Measurements from ENCODE around the gene C1orf159. TPM values are rescaled to one million over a fixed set of nuclear protein-coding genes. Genes with fewer than 3 reads are reported as not detected.

The C1orf159 gene
- total RNA-seq, 4 donors from 2014 or later: 14.0 to 32.0 (median 22.7) TPM

- peaks cover 0 to 14% (median 9%) of the 10 kb centered on the region in 4 donors for H3K4me1 ChIP-seq
- DNase-seq: peak in 1 of 3 donors; percentile 30
- no peak overlapping the region for H3K4me3 ChIP-seq
- no peak overlapping the region for H3K27ac ChIP-seq
- TF ChIP-seq CTCF (IDR thresholded peaks at IDR 0.05): no peak
- TF ChIP-seq POLR2A (IDR thresholded peaks at IDR 0.05): no peak
- H3K36me3 ChIP-seq: no peaks in the 10 kb centered on the region
- no peaks in the 10 kb centered on the region for H3K27me3 ChIP-seq
- no peaks in the 10 kb centered on the region for H3K9me3 ChIP-seq
Measured at GRCh38 chr1:1082776-1083415, 33.0 kb downstream of the C1orf159 start.

GRCh38 chr1:1082239-1082775 is 33.6 kb downstream of the C1orf159 start:
- TF ChIP-seq CTCF (IDR thresholded peaks at IDR 0.05) (no peak), POLR2A (IDR thresholded peaks at IDR 0.05) (no peak)
- Histone ChIP-seq H3K9me3 (no peaks in the 10 kb centered on the region), H3K27me3 (no peaks in the 10 kb centered on the region), H3K36me3 (no peaks in the 10 kb centered on the region), H3K27ac (no peak overlapping the region), H3K4me3 (no peak overlapping the region), H3K4me1 (peaks cover 0 to 14% (median 9%) of the 10 kb centered on the region in 4 donors)
- peak in 2 of 3 donors; percentile 39 to 42 for DNase-seq

GRCh38 chr1:1081311-1082238 is 34.3 kb downstream of the C1orf159 start:
- Histone ChIP-seq H3K4me1 (peaks cover 0 to 14% (median 9%) of the 10 kb centered on the region in 4 donors), H3K9me3 (no peaks in the 10 kb centered on the region), H3K4me3 (no peak overlapping the region), H3K36me3 (no peaks in the 10 kb centered on the region), H3K27me3 (no peaks in the 10 kb centered on the region), H3K27ac (no peak overlapping the region)
- DNase-seq: peak in 2 of 3 donors; percentile 43 to 45
- no peak for TF ChIP-seq CTCF (IDR thresholded peaks at IDR 0.05)
- no peak for TF ChIP-seq POLR2A (IDR thresholded peaks at IDR 0.05)

- H3K27me3 ChIP-seq: no peaks in the 10 kb centered on the region
- no peaks in the 10 kb centered on the region for H3K9me3 ChIP-seq
- no peaks in the 10 kb centered on the region for H3K36me3 ChIP-seq
- no peak for TF ChIP-seq CTCF (IDR thresholded peaks at IDR 0.05)
- no peak overlapping the region for H3K27ac ChIP-seq
- peaks cover 0 to 14% (median 9%) of the 10 kb centered on the region in 4 donors for H3K4me1 ChIP-seq
- peak in 2 of 3 donors; percentile 30 to 38 for DNase-seq
- H3K4me3 ChIP-seq: no peak overlapping the region
Measured at GRCh38 chr1:1080951-1081310, 35.0 kb downstream of the C1orf159 start.

- Histone ChIP-seq H3K4me3 (peak overlapping the region; percentile 17 to 29 (median 20)), H3K36me3 (no peaks in the 10 kb centered on the region), H3K27ac (no peak overlapping the region), H3K4me1 (peaks cover 0 to 14% (median 9%) of the 10 kb centered on the region in 4 donors), H3K9me3 (no peaks in the 10 kb centered on the region), H3K27me3 (no peaks in the 10 kb centered on the region)
- peak in 2 of 3 donors; percentile 61 to 68 for DNase-seq
- TF ChIP-seq CTCF (IDR thresholded peaks at IDR 0.05) (no peak), POLR2A (IDR thresholded peaks at IDR 0.05) (no peak)
Measured at GRCh38 chr1:1080122-1080757, 35.6 kb downstream of the C1orf159 start.
